ENCODE data around the gene RNF11.
"Not testable (repeated sequence)": the region's sequence is repeated elsewhere in the genome, so short reads cannot be mapped to it uniquely, and the experiment has no call there.

Gene RNF11

DNA sequence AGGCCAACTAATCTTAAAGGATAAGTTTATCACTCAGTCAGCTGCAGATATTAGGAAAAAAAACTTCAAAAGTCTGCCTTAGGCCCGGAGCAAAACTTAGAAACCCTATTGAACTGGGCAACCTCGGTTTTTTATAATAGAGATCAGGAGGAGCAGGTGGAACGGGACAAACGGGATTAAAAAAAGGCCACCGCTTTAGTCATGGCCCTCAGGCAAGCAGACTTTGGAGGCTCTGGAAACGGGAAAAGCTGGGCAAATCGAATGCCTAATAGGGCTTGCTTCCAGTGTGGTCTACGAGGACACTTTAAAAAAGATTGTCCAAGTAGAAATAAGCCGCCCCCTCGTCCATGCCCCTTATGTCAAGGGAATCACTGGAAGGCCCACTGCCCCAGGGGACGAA lies 7.6 kb upstream of the RNF11 start:
- not testable (repeated sequence) for DNase-seq (ENCODE audit: low read depth)

DNA sequence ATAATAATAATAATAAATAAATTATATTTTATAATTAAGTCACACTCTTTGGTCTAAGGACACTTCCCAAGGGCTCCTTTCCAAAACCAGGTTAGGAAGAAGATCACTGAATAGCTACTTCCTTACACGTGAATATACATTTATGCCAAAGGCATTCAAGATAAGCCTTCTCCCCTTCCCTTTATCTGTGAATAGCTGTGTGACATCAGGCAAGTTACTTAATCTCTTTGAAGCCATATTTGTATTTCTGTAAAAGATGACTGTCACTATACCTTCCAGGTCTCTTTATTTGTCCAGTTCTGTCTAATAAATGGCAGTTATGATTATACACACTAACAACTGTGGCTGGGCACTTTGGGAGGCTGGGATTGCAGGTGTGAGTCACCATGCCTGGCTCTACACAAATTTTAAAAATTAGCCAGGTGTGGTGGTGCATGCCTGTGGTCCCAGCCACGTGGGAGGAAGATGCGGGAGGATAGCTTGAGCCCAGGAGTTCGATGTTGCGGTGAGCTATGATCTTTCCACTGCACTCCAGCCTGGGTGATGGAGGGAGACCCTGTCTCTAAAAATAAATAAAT lies 5.5 kb upstream of the RNF11 start:
- no peak for DNase-seq (ENCODE audit: low read depth)

DNA sequence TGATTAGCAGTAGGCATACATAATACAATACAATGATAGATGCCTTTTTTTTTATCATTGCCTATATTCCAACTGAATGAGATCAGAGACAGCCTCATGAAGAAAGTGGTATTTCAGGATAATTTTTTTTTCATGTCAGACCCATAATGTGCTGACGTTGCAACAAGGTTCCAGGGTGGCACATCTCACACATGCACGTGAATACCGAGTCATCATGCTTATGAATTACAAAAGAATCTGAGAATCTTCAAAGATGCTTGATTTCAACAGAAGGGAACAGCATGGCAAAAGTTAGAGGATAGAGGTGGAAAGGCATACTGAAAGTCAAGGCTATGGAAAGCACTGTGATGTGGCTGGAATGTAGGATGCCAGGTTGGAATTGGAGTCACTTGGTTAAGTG lies 5.0 kb upstream of the RNF11 start:
- no peak for DNase-seq (ENCODE audit: low read depth)

GRCh38 chr1:51231896-51232295 lies 4.2 kb upstream of the RNF11 start:
- DNase-seq (ENCODE audit: low read depth) = no peak

- DNase-seq (ENCODE audit: low read depth) = not testable (repeated sequence)
These were observed 1.8 kb upstream of the RNF11 start for GRCh38 chr1:51234236-51234635.

- DNase-seq (ENCODE audit: low read depth) = peak; percentile 15
These were observed 1.2 kb upstream of the RNF11 start for GRCh38 chr1:51234721-51235425.

DNA sequence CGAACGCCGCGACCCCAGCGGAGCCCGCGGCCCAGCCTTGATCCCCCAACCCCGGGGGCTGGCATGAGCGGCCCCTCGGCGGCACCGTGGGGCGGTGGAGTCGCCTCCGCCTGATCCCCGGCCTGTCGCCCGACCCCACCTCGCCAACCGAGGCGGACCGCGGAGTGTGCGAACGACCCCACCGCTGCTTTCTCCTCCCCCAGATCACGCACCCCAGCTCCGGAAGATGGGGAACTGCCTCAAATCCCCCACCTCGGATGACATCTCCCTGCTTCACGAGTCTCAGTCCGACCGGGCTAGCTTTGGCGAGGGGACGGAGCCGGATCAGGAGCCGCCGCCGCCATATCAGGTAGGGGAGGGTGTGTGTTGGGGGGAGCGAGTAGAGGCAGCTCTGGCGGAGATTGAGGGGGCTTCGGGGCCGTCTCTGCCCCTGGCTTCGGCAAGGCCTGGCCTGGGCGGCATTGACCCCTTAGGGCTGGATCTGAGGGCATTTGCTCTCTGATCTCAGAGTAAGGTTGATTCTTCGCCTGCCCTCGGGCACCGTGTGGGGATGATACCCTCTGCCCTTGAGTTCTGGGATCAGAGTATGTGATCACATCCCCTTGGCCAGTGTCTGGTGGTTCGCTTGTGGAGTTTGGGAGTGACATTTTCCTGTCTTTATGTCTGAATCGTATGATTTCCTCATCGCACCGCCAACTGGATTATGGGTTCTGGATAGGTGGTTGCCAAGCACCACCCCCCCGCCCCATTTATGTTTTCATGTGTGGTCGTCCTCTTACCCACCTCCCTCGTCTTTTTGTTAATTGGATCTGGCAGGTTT lies 668 bp downstream of the RNF11 start:
- peak; percentile 4 for DNase-seq (ENCODE audit: low read depth)

DNA sequence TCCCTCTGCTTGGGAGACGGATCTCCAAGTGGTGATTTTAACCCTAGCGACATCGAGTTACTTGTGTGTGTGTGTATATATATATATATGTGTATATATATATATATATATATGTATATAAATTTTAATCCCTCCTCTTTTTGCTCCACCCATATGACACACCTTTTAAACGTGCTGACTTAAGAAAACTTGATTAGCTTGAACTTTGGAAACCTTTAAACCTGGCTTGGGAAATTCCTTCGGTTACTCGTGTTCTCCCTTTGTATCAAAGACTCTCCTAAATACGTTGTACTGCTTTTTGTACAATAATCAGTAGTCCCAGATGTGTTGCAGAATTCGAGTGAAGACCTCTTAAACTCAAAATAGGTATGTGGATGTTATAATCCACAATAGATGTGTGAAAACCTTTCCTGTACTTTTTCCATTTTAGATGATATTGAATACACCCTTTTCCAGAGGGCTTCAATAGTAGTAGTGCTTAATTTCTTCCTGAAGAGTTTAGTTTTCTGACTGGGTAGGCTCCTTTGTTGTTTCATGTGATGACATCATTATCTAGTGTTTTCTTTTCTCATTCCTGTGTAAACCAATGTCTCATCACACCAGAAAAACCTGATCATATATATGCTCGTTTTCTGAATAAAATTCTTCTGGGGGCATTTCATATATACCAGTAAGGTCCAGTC lies 1.4 kb downstream of the RNF11 start:
- no peak for DNase-seq (ENCODE audit: low read depth)

DNA sequence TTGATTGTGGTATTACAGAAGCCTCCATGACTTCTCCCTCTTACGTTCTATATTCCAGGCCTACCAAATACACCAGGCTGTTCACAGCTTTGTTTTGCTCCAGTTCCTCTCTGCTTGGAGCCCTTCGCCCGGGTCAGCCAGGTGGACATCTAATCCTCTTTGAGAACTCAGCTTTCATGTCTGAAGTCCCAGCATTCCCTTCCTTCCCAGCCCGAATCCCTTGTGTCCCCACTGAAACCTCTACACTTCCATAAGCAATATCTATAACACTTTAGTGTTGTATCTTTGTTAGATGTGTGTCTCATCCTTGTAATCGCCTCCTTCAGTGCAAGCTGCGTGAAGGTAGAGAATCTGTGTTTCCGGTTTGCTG lies 1.9 kb downstream of the RNF11 start:
- DNase-seq (ENCODE audit: low read depth) = no peak

DNA sequence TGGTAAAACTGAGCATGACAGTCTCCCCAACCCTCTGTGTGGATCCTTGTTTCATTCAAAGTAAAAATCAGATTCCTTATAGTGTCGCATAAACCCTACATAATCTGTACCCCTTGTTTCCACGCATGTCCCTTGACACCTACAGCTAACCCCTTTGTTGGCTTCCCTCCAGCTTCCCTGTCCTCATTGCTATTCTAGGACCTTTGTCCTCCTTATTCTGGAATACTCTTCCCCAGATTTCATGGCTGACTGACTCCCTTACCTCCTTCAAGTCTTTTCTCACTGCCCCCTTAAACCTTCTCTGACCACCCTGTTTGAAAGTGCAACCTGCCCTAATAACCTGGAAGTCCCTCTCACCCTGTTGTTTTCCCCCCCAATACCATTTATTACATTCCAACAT lies 4.0 kb downstream of the RNF11 start:
- DNase-seq (ENCODE audit: low read depth) = no peak

DNA sequence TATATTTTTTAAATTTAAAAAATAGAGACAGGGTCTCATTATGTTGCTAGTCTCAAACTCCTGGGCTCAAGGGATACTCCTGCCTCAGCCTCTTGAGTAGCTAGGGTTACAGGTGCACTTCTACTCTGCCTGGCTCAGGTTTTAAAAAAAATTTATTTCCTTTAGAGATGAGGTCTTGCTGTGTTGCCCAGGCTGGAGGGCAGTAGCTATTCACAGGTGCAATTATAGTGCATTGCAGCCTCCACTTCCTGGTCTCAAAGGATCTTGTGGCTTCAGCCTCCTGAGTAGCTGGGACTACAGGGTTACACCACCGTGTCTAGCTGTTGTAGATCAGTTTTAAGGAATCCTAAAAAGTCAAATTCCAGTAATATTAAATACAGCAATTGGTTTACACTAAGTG lies 5.0 kb downstream of the RNF11 start:
- DNase-seq (ENCODE audit: low read depth) = no peak

- no peak for DNase-seq (ENCODE audit: low read depth)
These were observed 6.5 kb downstream of the RNF11 start for GRCh38 chr1:51242546-51242945.

DNA sequence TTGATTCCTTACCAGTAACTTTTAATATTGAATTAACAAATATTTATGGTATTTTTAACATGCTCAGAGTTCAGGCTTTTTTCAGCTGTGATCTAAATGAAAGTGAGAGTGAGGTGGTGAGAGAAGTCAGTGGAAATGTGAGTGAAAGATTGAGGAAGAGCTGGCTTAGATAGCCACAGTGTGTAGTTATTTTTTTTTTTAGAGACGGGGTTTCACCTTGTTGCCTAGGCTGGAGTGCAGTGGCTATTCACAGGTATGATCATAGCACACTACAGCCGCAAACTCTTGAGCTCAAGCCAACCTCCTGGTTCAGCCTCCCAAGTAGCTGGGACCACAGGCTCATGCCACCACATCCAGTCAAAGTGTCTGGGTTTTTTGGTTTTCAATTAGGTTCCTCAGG lies 10.9 kb downstream of the RNF11 start:
- no peak for DNase-seq (ENCODE audit: low read depth)

DNA sequence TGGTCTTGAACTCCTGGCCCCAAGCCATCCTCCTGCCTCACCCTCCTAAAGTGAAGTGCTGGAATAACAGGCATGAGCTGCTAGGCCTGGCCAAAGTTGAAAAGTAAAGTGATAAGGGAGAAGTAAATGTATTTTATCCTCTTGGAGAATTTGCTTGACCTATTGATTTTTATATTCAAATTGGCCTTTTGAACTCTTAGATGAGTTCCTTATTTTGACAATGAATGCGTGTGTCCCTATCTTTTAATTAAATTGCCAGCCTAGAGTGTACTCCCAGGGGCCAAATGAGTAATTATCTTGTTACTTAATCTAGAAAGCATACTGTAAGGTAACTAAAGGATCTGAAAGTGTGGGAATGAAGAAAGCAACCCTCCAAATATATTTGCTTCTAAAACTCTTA lies 11.4 kb downstream of the RNF11 start:
- DNase-seq (ENCODE audit: low read depth) = no peak

- DNase-seq (ENCODE audit: low read depth) = no peak
These were observed 13.4 kb downstream of the RNF11 start for GRCh38 chr1:51249445-51249844.

DNA sequence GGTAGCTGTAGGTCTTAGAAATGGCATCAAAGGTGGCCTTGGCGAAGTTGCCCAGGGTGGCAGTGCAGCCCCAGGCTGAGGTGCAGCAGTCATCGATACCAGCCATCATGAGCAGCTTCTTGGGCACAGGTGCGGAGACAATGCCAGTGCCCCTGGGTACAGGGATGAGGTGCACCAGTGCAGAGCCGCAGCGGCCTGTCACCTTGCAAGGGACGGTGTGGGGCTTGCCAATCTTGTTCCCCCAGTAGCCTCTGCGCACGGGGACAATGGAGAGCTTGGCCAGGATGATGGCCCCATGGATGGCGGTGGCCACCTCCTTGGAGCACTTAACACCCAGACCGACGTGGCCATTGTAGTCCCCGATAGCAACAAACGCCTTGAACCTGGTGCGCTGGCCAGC lies 14.7 kb downstream of the RNF11 start:
- DNase-seq (ENCODE audit: low read depth) = not testable (repeated sequence)

DNA sequence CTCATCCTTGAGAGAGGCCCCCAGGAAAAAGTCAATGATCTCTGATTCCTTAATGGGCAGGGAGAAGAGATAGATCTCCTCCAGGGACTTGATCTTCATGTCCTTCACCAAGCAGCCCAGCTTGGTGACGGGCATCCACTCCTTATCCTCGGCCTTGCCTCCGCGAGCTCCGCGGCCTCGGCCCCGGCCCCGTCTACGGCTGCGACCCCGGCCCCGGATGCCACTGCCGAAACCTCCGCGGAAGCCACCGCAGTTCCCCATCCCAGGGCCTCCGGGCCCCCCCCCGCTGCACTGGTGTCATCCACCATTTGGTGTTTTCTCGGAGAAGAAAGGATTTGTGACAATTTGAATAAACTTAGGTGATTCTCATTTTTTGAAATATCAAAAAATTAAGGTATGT lies 15.1 kb downstream of the RNF11 start:
- not testable (repeated sequence) for DNase-seq (ENCODE audit: low read depth)

- no peak for DNase-seq (ENCODE audit: low read depth)
These were observed 16.3 kb downstream of the RNF11 start for GRCh38 chr1:51252366-51252765.

DNA sequence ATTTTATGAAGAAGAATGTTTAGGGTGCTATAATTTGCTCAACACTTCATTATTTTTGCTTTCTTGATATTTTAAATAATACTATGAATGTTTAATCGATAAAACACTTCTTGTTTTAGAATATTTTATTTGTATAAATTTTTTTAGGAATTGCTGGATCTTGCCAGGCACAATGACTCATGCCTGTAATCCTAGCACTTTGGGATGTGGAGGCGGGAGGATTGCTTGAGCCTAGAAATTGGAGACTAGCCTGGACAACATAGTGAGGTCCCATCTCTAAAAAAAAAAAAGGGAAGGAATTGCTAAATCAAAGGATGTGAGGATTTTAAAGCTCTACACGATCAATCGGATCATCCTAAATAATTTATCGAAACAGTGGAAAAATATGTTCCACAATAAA lies 17.6 kb downstream of the RNF11 start:
- no peak for DNase-seq (ENCODE audit: low read depth)

DNA sequence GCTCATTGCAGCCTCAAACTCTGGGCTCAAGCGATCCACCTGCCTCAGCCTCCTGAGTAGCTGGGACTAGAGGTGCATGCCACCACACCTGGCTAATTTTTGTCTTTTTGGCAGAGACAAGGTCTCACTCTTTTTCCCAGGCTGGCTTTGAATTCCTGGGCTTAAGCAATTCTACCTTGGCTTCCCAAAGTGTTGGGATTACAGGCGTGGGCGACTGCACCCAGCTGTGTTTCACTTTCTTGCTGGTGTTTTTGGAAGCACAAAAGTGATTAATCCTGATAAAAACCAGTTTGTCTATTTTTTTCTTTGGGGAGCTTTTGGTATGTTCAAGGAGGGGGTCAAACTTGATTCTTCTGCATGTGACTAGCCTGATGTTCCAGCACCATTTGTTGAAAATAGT lies 19.3 kb downstream of the RNF11 start:
- no peak for DNase-seq (ENCODE audit: low read depth)

GRCh38 chr1:51263147-51263877 lies 27.2 kb downstream of the RNF11 start:
- DNase-seq (ENCODE audit: low read depth) = no peak

DNA sequence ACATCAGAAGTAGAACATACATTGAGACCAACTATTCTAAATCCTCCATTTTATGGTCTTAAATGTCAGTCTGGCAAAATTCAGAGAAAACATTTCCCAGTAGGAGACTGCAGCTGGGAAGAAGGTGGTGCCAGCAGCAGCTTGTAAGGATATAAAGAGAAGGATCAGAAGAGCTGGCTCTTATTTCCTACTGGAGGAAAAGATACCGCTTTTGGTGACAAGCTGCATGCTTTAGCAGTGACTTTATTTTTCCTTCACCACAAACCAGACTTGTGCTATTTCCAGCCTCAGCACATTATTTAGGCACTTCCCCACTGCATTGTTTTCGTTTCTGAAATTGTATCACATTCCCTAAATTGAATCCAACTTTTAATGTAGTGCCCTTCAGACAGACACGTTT lies 28.4 kb downstream of the RNF11 start:
- DNase-seq (ENCODE audit: low read depth) = no peak

Measured in stimulated activated CD8-positive, alpha-beta memory T cell treated with anti-CD3 and anti-CD28 coated beads, Interleukin-4, amount 100 ng/mL, for 24 hours (primary cell).